ENCODE measurements around the gene XDH.

- no peak for TF ChIP-seq CTCF (IDR thresholded peaks at IDR 0.05)
- TF ChIP-seq POLR2A (IDR thresholded peaks at IDR 0.05) = no peak
These were observed 26.2 kb upstream of the XDH start for GRCh38 chr2:31440764-31441163.

Measured in Peyer's patch (tissue), 4 donors.